HG03558 (cell line): ENCODE measurements around the gene PLAAT3.
"Not testable (repeated sequence)": the region's sequence is repeated elsewhere in the genome, so short reads cannot be mapped to it uniquely, and the experiment has no call there.

ENCODE experiments used
- ATAC-seq: cut with Tn5 transposase; IDR thresholded peaks from one replicate; pipeline ENCODE4 v1.9.1; 2021; ENCODE audit warnings: moderate number of reproducible peaks; ENCODE audit not compliant: unreplicated experiment; ENCODE audit errors: extremely low read depth

PLAAT3 gene

GRCh38 chr11:63550156-63550700, 64.0 kb downstream of the PLAAT3 start:
- not testable (repeated sequence) for ATAC-seq

- ATAC-seq: no peak
Observed at GRCh38 chr11:63549411-63549810, 64.8 kb downstream of the PLAAT3 start.

- no peak for ATAC-seq
Observed at GRCh38 chr11:63548178-63548577, 66.1 kb downstream of the PLAAT3 start.

GRCh38 chr11:63547061-63547460, 67.2 kb downstream of the PLAAT3 start:
- ATAC-seq: no peak

- no peak for ATAC-seq
Observed at GRCh38 chr11:63543711-63544110, 70.5 kb downstream of the PLAAT3 start.

- not testable (repeated sequence) for ATAC-seq
Observed at GRCh38 chr11:63542506-63542905, 71.7 kb downstream of the PLAAT3 start.

- ATAC-seq: no peak
Observed at GRCh38 chr11:63537293-63538101, 76.7 kb downstream of the PLAAT3 start.

GRCh38 chr11:63536669-63537292, 77.5 kb downstream of the PLAAT3 start, which contains the start of gene PLAAT4:
Gene PLAAT4, plus strand, starts transcription at chr11:63536808. Its CDS starts 61 bp downstream, at chr11:63536869.
- ATAC-seq: no peak

- ATAC-seq: no peak
Observed at GRCh38 chr11:63535734-63536133, 78.5 kb downstream of the PLAAT3 start.

- ATAC-seq: no peak
Observed at GRCh38 chr11:63534895-63535461, 79.3 kb downstream of the PLAAT3 start.

GRCh38 chr11:63534076-63534475, 80.2 kb downstream of the PLAAT3 start:
- ATAC-seq: no peak

- ATAC-seq: no peak
Observed at GRCh38 chr11:63532799-63533475, 81.3 kb downstream of the PLAAT3 start.

GRCh38 chr11:63532117-63532516, 82.1 kb downstream of the PLAAT3 start:
- ATAC-seq: no peak

- ATAC-seq: peak; percentile 64
Observed at GRCh38 chr11:63531074-63531792, 83.0 kb downstream of the PLAAT3 start.

GRCh38 chr11:63530021-63530420, 84.2 kb downstream of the PLAAT3 start:
- ATAC-seq: no peak

- ATAC-seq: not testable (repeated sequence)
Observed at GRCh38 chr11:63529373-63529772, 84.9 kb downstream of the PLAAT3 start.

- not testable (repeated sequence) for ATAC-seq
Observed at GRCh38 chr11:63528729-63529278, 85.4 kb downstream of the PLAAT3 start.

GRCh38 chr11:63528156-63528555, 86.1 kb downstream of the PLAAT3 start:
- ATAC-seq: not testable (repeated sequence)

- no peak for ATAC-seq
Observed at GRCh38 chr11:63527667-63528066, 86.6 kb downstream of the PLAAT3 start.
